ENCODE data around the gene TBC1D8. TPM values are rescaled to one million over a fixed set of nuclear protein-coding genes. Genes with fewer than 3 reads are reported as not detected.

The TBC1D8 gene
- total and polyA plus RNA-seq, 2 of the 13 experiments (the other 11 are each of a cell fraction or from before 2014, with no cell fraction given): 45.1 to 95.4 TPM

- TF ChIP-seq ZNF251 (CRISPR knock-in tag; IDR thresholded peaks at IDR 0.05): no peak
- TF ChIP-seq IRF2 (CRISPR knock-in tag; IDR thresholded peaks at IDR 0.05): no peak
- TF ChIP-seq SPEN (CRISPR knock-in tag; IDR thresholded peaks at IDR 0.05; ENCODE audit: low read depth): no peak
- TF ChIP-seq ZNF609 (CRISPR knock-in tag; IDR thresholded peaks at IDR 0.05; ENCODE audit: borderline replicate concordance): no peak
- TF ChIP-seq THAP9 (CRISPR knock-in tag; IDR thresholded peaks at IDR 0.05; ENCODE audit: borderline replicate concordance): 0 out of 2 replicates have a peak, but pooled peaks have one; percentile 1
- TF ChIP-seq ZNF567 (CRISPR knock-in tag; IDR thresholded peaks at IDR 0.05; ENCODE audit: borderline replicate concordance): no peak
- TF ChIP-seq ZNF768 (CRISPR knock-in tag; IDR thresholded peaks at IDR 0.05): no peak
- TF ChIP-seq BATF2 (CRISPR knock-in tag; IDR thresholded peaks at IDR 0.05): no peak
- TF ChIP-seq ZNF800 (CRISPR knock-in tag; IDR thresholded peaks at IDR 0.05): no peak; the same call in 1 of the 2 replicates
- TF ChIP-seq AGO1 (IDR thresholded peaks at IDR 0.05; ENCODE audit: low read depth, low read length, poor library complexity, severe bottlenecking): peak; percentile 14
- TF ChIP-seq, protein P1, sequence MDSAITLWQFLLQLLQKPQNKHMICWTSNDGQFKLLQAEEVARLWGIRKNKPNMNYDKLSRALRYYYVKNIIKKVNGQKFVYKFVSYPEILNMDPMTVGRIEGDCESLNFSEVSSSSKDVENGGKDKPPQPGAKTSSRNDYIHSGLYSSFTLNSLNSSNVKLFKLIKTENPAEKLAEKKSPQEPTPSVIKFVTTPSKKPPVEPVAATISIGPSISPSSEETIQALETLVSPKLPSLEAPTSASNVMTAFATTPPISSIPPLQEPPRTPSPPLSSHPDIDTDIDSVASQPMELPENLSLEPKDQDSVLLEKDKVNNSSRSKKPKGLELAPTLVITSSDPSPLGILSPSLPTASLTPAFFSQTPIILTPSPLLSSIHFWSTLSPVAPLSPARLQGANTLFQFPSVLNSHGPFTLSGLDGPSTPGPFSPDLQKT (CRISPR knock-in tag; IDR thresholded peaks at IDR 0.05; ENCODE audit: borderline replicate concordance): no peak
Measured at GRCh38 chr2:101002562-101003277, 148.5 kb downstream of the TBC1D8 start (continued).

Measured in HepG2 (cell line).